ENCODE measurements around the gene ANKRD31.

- TF ChIP-seq EZH2 (IDR thresholded peaks at IDR 0.05; ENCODE audit: low read depth), result no peak
- no peak for TF ChIP-seq CTCF (conservative IDR thresholded peaks at IDR 0.05)
These were observed 205.3 kb downstream of the ANKRD31 start for GRCh38 chr5:75031366-75031765.

All from PC-9 (cell line).